Osteoblast (primary cell): Measurements from ENCODE around the gene JPH4. TPM values are rescaled to one million over a fixed set of nuclear protein-coding genes. Genes with fewer than 3 reads are reported as not detected.
"Not testable (repeated sequence)": the region's sequence is repeated elsewhere in the genome, so short reads cannot be mapped to it uniquely, and the experiment has no call there.

ENCODE experiments used
- DNase-seq: peaks from one replicate; pipeline ENCODE4 v3.0.0; 2011; ENCODE audit warnings: low spot score, mixed read lengths; ENCODE audit not compliant: insufficient read length; ENCODE audit errors: missing footprints
- H2AFZ ChIP-seq: 2 replicates; pipeline ENCODE4 v1.6.0; 2011; ENCODE audit warnings: mild to moderate bottlenecking, low read length
- H3K27ac ChIP-seq: 2 replicates; pipeline ENCODE4 v1.5.1; 2011; ENCODE audit warnings: mild to moderate bottlenecking, low read depth, low read length, moderate library complexity
- H3K27me3 ChIP-seq: 2 replicates; pipeline ENCODE4 v1.6.0; 2012; ENCODE audit warnings: mild to moderate bottlenecking, control low read depth, inconsistent platforms, low read length, moderate library complexity; ENCODE audit not compliant: insufficient read depth
- H3K36me3 ChIP-seq: 2 replicates; pipeline ENCODE4 v1.5.1; 2011; ENCODE audit warnings: mild to moderate bottlenecking, low read length, control low read depth, moderate library complexity; ENCODE audit not compliant: insufficient read depth
- H3K4me1 ChIP-seq: 2 replicates; pipeline ENCODE4 v1.5.1; 2011; ENCODE audit warnings: mild to moderate bottlenecking, low read length, control low read depth, moderate library complexity; ENCODE audit not compliant: insufficient read depth
- H3K4me2 ChIP-seq: 2 replicates; pipeline ENCODE4 v1.6.0; 2011; ENCODE audit warnings: mild to moderate bottlenecking, low read length; ENCODE audit not compliant: insufficient read depth
- H3K4me3 ChIP-seq: fragments of 200-600 bp; sonication (generic); 3 replicates; pipeline ENCODE4 v1.5.1; 2012; ENCODE audit warnings: mild to moderate bottlenecking, low read length, inconsistent platforms; ENCODE audit not compliant: insufficient read depth
- H3K79me2 ChIP-seq: 2 replicates; pipeline ENCODE4 v1.6.0; 2012; ENCODE audit warnings: mild to moderate bottlenecking, low read length, control low read depth, inconsistent platforms; ENCODE audit not compliant: insufficient read depth
- H3K9me3 ChIP-seq: 2 replicates; pipeline ENCODE4 v1.5.1; 2011; ENCODE audit warnings: low read depth, low read length, control low read depth
- H4K20me1 ChIP-seq: 2 replicates; pipeline ENCODE4 v1.6.0; 2012; ENCODE audit warnings: mild to moderate bottlenecking, low read length, control low read depth; ENCODE audit not compliant: insufficient read depth
- total RNA-seq: library from RNA; depleted of rRNA; stranded (reverse); fragments of >200 nt; gene quantifications from 2 replicates; pipeline ENCODE4 v1.2.3, GENCODE V29; 2012
- TF ChIP-seq, protein P1 (sequence below): IDR thresholded peaks from 2 replicates; pipeline ENCODE4 v1.5.1; 2011; ENCODE audit warnings: mild to moderate bottlenecking, low read depth, low read length, moderate library complexity; ENCODE audit errors: extremely low read depth

Gene JPH4
- total RNA-seq, 1 donor, result not detected

DNA sequence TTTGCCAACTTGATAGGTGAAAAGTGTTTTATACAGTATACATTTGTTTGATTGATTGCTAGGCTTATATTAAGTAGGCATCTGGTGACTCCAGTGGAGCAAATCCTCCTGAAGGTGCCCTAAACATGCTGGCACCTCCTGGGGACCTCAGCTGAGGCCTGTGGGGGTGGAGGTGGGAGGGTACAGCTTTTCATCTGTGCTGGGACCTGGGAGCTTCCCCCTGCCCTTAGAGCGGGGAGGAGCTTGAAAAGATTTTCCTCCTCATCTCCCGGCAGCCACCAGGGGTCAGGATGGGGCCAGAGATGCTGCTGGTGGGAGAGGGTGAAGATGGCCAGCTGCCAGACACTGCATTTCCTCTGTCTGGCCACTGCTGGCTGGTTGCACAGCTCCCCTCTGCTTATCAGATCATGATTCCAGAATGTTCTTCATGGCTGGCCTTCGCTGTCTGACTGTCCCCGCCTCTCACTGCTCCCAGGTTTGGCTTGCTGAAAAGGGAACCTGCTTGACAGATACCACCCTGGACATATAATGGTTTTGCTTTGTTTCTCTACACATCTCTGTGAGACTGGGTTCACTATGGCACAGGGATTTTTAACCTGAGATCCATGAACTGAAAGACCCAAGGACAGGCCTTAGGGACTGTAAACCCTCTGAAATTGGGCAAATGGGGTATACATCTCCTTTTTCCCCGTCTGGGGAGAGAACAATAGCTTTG lies 10.5 kb upstream of the JPH4 start:
- no peak overlapping the region for H3K4me3 ChIP-seq
- H3K27ac ChIP-seq, result no peak overlapping the region
- no peaks in the 10 kb centered on the region for H3K4me1 ChIP-seq
- no peaks in the 10 kb centered on the region for H4K20me1 ChIP-seq
- no peak overlapping the region for H2AFZ ChIP-seq
- H3K36me3 ChIP-seq, result no peaks in the 10 kb centered on the region
- no peaks in the 10 kb centered on the region for H3K27me3 ChIP-seq
- H3K4me2 ChIP-seq, result no peak overlapping the region
- no peaks in the 10 kb centered on the region for H3K79me2 ChIP-seq
- no peaks in the 10 kb centered on the region for H3K9me3 ChIP-seq
- peak; percentile 97 for DNase-seq
- TF ChIP-seq, protein P1, sequence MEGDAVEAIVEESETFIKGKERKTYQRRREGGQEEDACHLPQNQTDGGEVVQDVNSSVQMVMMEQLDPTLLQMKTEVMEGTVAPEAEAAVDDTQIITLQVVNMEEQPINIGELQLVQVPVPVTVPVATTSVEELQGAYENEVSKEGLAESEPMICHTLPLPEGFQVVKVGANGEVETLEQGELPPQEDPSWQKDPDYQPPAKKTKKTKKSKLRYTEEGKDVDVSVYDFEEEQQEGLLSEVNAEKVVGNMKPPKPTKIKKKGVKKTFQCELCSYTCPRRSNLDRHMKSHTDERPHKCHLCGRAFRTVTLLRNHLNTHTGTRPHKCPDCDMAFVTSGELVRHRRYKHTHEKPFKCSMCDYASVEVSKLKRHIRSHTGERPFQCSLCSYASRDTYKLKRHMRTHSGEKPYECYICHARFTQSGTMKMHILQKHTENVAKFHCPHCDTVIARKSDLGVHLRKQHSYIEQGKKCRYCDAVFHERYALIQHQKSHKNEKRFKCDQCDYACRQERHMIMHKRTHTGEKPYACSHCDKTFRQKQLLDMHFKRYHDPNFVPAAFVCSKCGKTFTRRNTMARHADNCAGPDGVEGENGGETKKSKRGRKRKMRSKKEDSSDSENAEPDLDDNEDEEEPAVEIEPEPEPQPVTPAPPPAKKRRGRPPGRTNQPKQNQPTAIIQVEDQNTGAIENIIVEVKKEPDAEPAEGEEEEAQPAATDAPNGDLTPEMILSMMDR, result peak; percentile 81

DNA sequence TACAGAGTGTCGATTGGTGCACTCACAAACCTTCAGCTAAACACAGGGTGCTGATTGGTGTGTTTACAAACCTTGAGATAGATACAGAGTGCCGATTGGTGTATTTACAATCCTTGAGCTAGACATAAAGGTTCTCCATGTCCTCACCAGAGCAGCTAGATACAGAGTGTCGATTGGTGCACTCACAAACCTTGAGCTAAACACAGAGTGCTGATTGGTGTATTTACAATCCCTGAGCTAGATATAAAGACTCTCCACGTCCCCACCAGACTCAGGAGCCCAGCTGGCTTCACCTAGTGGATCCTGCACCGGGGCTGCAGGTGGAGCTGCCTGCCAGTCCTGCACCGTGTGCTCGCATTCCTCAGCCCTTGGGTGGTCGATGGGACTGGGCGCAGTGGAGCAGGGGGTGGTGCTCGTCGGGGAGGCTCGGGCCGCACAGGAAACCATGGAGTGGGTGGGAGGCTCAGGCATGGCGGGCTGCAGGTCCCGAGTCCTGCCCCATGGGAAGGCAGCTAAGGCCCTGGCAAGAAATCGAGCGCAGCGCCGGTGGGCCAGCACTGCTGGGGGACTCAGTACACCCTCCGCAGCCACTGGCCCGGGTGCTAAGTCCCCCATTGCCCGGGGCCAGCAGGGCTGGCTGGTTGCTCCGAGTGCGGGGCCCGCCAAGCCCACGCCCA lies 6.1 kb upstream of the JPH4 start:
- DNase-seq, H3K4me2 ChIP-seq, H3K9me3 ChIP-seq, H3K36me3 ChIP-seq, H3K4me3 ChIP-seq, H3K4me1 ChIP-seq, H3K27ac ChIP-seq, H3K79me2 ChIP-seq, H2AFZ ChIP-seq, H4K20me1 ChIP-seq, H3K27me3 ChIP-seq: not testable (repeated sequence)

DNA sequence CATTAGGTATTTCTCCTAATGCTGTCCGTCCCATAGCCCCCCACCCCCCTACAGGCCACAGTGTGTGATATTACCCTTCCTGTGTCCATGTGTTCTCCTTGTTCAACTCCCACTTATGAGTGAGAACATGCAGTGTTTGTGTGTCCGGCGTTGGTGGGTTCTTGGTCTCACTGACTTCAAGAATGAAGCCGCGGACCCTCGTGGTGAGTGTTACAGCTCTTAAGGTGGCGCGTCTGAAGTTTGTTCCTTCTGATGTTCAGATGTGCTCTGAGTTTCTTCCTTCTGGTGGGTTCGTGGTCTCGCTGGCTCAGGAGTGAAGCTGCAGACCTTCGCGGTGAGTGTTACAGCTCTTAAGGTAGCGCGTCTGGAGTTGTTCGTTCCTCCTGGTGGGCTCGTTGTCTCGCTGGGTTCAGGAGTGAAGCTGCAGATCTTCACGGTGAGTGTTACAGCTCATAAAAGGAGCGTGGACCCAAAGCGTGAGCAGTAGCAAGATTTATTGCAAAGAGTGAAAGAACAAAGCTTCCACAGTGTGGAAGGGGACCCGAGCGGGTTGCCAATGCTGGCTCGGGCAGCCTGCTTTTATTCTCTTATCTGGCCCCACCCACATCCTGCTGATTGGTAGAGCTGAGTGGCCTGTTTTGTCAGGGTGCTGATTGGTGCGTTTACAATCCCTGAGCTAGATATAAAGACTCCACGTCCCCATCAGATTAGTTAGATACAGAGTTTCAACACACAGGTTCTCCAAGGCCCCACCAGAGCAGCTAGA lies 5.4 kb upstream of the JPH4 start:
- not testable (repeated sequence) for DNase-seq, H3K36me3 ChIP-seq, H4K20me1 ChIP-seq, H3K27me3 ChIP-seq, H2AFZ ChIP-seq, H3K4me3 ChIP-seq, H3K4me1 ChIP-seq, H3K4me2 ChIP-seq, H3K79me2 ChIP-seq, H3K9me3 ChIP-seq, H3K27ac ChIP-seq

DNA sequence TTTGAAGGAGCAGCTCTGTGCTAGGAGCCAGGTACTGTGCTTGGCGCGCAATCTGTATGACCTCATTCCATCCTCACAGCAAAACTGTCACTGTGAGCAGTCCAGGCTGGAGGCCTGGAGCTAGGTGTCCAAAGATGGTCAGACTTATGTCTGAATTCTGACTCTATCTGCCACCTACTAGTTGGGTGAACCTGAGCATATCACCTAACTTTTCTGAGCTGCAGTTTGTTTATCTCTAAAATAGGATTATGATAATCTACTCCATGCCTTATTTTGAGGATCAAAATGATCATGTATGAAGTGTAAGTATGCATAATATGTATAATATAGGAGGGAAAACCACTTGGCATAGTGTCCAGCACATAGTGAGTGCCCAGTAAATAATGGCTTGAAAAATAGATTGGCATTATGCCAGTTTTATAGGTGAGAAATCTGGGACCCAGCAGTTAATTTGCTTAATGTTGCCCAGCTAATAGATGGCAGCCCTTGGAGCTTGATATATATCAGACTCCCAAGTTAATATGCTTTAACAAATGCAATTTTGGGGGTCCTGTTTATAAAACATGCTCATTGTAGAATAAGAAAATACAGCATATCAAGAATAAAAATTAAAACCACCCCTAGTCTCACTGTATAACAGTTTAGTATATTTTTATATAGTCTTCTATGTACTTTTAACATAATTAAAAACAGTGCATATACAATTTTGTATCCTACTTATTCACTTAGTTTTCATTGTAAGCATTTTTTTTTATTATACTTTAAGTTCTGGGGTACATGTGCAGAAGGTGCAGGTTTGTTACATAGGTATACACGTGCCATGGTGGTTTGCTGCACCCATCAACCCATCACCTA lies 4.5 kb upstream of the JPH4 start:
- no peaks in the 10 kb centered on the region for H3K36me3 ChIP-seq
- H3K4me3 ChIP-seq, result no peak overlapping the region
- TF ChIP-seq, protein P1, result no peak
- H3K27me3 ChIP-seq, result peaks cover 12% of the 10 kb centered on the region
- no peak overlapping the region for H3K4me2 ChIP-seq
- no peaks in the 10 kb centered on the region for H3K79me2 ChIP-seq
- no peaks in the 10 kb centered on the region for H3K9me3 ChIP-seq
- no peaks in the 10 kb centered on the region for H4K20me1 ChIP-seq
- no peaks in the 10 kb centered on the region for H3K4me1 ChIP-seq
- no peak overlapping the region for H2AFZ ChIP-seq
- H3K27ac ChIP-seq, result no peak overlapping the region
- no peak for DNase-seq
